TTC549 (cell line): ENCODE results near the gene SIRT6.
"Not testable (repeated sequence)": the region's sequence is repeated elsewhere in the genome, so short reads cannot be mapped to it uniquely, and the experiment has no call there.

Source experiments
- FAIRE-seq: peaks from 2 replicates; lab custom pipeline; 2012; peaks lifted over from hg19 to GRCh38; lab: Jason Lieb, UNC

The SIRT6 gene

DNA sequence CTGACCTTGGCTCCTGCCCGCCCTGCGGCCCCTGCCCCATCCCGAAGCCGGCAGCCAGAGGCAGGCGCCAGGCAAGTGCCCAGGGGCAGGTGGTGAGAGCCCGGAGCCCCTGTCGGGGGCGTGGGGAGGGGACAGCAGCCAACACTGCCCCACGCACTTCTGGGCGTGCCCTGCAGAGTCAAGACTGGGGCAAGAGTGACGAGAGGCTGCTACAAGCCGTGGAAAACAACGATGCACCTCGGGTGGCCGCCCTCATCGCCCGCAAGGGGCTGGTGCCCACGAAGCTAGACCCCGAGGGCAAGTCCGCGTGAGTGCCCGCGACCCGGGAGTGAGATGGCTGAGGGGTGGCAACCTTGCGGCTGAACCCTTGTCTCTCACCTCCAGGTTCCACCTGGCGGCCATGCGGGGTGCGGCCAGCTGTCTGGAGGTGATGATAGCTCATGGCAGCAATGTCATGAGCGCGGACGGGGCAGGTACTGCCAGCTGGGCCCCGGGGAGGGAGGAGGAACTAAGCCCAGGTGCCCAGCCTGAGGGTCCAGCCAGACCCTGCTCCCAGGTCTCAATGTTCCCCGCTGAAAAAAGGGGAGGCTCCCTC lies 17.4 kb upstream of the SIRT6 start:
- no peak for FAIRE-seq

DNA sequence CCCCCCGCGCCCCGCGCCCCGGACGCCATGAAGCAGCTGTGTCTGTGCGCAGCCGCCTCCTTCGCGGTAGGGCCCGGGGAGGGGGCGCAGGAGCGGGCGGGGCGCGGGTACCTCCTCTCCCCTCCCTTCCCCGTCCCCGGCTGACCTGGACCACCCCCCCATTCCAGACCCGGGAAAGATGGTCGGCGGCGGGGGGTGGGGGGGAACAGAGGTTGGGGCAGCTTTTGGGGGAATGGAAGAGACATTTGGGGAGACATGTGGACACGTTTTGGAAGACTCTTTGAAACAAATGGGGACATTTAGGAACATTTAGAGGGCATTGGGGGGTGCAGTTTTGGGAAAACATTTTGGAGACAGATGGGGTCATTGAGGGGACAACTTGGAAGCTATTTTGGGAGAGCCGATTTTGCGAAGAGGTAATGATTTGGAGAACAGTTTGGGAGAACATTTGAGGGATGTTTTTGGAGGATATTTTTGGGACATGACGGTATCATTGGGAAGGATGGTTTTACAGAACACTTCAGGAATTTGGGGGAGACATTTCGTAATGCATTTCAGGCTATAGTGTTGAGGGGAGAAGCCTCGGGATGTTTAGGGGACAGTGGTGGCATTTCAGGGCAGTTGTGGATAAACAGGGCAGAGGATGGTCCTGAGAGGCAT lies 16.2 kb upstream of the SIRT6 start:
- FAIRE-seq = no peak

DNA sequence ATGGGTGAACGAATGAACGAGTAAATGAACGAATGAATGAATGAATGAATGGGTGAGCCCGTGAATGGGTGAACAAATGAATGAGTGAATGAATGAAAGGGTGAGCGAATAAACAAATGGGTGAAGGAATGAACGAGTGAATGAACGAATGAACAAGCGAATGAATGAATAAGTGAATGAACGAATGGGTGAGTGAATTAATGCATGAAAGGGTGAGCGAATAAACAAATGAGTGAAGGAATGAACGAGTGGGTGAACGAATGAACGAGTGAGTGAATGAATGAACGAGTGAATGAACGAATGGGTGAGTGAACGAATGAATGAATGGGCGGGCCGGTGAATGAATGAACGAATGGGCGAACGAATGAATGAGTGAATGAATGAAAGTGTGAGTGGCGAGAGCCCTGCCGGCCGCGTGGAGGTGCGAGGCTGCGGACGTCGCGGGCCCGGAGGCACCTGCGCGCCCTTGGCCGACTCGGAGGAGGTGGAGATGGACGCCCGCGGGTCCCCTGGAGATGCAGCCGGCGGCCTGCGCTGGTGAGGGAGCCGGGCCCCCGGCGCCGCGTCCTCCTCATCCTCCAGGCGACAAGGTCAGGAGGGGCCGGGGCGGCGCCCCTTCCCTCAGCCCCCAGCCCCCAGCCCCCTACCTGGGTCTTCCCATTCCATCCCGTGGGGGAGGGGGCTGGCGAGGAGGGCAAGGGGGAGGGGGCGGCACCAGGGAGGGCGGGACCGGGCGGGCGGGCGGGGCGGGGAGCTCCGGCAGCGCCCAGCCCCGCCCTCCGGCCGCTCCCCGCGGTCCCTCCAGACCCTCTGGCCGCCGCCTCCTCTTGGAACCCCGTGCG lies 15.5 kb upstream of the SIRT6 start:
- no peak for FAIRE-seq

DNA sequence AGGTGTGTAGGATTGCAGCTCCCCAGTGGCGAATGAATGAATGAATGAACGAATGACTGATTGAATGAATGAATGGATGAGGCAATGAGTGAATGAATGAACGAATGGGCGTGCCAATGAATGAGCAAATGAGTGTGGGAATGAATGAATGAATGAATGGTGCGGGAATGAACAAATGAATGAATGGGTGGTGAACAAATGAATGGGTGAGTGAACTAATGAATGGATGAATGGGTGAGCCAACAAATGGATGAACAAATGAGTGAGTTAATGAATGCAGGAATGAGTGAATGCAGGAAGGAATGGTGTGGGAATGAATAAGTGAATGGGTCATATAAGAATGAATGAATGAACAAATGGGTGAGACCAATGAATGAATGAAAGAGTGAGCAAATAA lies 14.9 kb upstream of the SIRT6 start:
- FAIRE-seq = no peak

DNA sequence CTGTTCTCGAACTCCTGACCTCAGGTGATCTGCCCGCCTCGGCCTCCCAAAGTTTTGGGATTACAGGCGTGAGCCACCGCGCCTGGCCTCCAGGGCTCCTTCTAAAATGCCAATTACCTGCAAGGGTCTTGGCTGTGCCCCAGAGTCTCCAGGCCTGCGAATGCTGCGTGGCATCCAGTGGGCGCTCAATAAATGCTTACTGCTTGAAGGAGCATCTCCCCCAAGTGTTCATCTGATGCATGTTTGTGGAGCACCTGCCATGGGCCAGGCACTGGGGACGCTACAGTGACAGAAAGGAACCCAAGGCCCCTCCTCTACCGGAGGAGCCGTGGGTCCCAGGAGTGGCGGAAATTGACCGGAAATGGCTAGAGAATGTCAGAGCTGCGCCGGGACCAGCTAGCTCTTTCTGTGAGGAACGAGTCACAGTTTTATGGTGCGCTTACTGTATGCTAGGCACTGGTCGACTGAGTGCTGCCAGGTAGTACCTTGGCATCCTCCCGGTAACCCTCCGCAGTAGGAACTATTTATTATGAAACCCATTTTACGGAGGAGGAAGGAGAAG lies 14.3 kb upstream of the SIRT6 start:
- no peak for FAIRE-seq

DNA sequence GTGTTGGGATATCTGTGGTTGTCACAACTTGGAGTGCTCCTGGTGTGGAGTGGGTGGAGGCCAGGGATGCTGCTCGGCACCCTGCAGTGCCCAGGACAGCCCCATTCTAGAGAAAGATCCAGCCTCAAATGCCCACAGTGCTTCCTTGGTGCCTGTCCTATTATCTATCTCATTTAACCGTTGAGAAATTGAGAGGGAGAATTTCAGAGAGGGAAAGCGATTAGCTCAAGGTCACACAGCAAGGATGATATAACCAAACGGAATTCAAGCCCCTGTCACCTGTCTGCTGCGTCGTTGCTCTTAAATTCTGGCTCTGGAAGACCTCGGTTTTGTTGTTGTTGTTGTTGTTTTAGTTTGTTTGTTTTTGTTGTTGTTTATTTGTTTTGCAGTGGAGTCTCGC lies 13.6 kb upstream of the SIRT6 start:
- no peak for FAIRE-seq

DNA sequence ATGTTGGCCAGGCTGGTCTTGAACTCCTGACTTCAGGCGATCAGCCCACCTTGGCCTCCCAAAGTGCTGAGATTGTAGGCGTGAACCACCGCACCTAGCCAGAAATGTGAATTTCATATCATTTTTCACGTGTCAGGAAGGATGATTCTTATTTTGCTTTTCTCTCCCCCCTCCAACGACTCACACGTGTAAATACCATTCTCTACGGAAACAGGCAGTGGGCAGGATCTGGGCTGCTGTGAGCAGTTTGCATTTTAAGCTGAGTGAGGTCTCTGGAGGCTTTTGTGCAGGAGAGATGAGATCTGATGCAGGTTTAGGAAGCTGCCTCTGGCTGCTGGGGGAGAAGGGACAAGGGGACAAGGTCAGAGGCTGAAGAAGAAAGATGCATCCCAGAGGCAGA lies 12.0 kb upstream of the SIRT6 start:
- no peak for FAIRE-seq

DNA sequence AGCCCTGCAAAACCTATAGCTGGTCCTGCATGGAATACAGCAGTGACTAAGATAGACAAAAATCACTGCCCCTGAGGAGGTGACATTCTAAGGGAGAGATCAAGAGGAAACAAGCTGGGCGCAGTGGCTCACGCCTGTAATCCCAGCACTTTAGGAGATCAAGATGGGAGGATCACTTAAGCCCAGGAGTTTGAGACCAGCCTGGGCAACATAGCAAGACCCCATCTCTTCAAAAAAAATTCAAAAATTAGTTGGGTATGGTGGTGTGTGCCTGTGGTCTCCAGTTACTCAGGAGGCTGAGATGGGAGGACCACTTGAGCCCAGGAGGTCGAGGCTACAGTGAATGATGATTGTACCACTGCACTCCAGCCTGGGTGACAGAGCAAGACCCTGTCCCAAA lies 10.2 kb upstream of the SIRT6 start:
- not testable (repeated sequence) for FAIRE-seq

DNA sequence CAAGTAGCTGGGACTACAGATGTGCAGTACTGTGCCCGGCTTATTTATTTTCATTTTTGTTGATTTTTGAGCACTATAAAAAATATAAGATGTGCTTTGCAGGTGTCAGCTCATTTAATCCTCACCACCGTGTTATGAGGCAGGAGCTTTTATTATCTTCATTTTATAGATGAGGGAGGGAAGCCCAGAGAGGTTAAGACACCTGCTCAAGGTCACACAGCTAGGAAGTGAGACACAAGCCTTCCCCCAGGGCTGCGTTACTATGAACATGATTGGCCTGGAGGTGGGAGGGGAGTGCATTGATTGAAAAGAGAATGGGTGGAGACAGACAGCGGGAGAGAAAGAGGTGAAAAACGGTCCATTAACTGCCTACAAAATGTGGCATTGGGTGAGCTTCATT lies 7.3 kb upstream of the SIRT6 start:
- FAIRE-seq = no peak

DNA sequence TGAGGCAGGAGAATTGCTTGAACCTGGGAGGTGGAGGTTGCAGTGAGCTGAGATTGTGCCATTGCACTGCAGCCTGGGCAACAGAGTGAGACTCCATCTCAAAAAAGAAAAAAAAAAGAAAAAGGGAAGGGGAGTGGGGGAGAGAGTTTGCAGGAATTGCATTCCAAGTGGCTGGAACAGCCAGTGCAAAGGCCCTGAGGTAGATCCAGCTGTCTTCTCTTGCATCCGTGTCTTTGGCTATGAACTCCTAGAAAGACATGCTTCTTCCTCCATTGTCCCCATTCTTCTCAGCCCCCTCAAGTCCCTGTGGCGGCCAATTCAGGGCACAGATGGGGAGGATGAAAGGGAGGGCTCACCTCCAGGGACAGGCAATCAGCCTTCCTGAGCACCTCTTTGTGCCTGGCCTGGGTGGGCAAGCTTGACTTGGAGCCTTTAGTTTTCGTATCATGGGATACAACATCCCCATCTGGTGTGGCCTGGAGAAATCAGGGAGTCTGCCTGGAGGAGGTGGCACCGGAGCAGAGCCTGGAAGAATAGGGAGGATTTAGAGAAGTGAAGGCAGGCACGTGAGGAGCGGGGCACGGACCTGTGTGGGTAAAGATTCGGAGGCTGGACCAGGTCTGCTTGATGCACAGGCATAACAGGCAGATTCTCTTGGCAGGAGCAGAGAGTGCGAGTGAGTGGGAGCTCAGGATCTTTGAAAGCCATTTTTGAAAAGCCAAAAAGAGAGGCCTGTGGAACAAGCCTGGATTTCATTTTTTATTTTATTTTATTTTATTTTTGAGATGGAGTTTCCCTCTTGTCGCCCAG lies 5.2 kb upstream of the SIRT6 start:
- FAIRE-seq = no peak

DNA sequence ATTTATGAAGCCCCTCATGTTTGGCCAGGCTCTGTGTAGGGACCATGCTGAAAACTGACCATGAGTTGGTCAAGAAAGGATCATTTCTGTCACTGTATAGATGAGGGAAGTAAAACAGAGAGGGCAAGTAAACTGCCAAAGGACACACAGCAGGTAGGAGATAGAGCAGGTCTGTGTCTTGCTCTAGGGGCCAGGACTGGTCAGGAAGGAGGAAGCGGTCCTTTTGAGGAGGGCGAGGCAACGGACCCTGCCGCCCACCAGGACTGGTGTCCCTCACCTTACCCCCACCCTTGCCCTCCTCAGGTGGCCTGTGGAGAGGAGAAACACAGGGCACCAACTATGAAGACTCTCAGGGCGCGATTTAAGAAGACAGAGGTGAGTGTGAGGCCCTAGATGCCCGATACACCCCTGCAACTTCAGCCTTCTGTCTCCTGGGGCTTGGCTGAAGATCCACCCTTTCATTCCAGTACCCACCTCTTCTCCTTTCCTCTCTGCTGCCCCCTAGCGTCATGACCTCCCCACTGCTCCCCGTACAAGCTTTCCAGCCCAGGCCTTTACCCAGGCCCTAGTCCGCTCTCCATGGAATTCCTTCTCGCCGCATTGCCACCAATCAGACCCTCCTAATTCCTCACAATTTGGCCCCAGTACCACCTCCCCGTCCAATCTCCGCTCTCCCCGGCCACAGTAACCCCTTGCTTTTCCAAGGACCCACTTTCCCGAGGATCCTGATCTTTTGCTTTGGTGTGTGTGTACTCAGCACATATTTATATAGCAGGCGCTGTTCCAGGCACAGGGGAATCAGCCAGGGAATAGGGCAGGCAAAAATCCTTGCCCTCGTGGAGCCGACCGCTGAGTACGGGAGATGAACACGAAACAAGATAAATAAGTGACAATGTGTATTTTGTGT lies 4.0 kb upstream of the SIRT6 start:
- no peak for FAIRE-seq

DNA sequence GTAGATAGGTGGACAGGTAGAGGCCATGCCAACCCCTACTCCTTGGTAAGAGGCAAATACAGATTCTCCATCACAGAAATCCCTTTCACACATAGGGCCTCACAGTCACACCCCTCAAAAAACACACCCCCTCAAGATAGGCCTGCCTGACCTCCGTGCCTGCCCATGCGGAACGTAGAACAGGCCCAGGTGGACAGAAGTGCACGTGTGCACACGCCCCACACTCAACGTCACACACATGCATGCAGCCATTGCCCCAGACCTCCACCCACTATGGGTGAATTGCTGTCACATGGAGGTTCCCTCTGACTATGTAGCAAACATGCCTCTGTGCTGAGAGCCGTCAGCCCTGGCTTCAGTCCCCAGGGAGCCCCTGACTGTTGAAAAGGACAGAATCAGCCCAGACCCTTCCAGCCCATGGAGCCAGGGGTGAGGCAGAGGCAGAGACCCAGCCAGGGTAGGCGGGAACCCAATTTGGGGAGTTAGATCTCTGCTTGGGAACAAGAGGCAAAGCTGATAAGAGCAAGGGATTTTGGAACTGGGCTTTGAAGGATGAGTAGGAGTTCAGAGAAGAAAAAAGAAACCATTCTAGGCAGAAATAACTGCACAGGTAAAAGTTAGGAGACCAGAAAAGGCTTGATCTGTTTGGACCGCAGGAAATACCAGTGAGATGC lies 3.2 kb upstream of the SIRT6 start:
- FAIRE-seq = no peak

DNA sequence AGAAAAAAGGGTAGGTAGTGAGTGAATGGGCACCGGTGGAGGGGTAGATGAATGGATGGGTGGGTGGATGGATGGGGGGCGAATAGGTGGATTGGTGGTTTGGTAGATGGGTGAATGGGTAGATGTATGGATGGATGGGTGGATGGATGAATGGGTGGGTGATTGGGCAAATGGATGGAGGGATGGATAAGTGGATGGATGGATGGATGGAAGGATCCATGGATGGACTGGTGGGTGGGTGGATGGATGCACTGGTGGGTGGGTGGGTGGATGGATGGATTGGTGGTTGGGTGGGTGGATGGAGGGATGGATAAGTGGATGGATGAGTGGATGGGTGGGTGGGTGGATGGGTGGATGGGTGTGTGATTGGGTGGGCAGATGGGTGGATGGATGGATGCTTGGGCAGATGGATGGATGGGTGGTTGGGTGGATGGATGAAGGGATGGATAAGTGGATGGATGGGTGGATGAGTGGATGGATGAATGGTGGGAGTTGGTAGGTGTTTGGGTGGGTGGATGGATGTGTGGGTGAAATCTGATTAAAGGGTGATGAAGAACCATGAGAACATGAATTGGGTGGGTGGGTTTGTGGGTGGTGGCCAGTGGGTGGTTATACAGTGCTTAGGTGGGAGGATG lies 2.5 kb upstream of the SIRT6 start:
- no peak for FAIRE-seq

DNA sequence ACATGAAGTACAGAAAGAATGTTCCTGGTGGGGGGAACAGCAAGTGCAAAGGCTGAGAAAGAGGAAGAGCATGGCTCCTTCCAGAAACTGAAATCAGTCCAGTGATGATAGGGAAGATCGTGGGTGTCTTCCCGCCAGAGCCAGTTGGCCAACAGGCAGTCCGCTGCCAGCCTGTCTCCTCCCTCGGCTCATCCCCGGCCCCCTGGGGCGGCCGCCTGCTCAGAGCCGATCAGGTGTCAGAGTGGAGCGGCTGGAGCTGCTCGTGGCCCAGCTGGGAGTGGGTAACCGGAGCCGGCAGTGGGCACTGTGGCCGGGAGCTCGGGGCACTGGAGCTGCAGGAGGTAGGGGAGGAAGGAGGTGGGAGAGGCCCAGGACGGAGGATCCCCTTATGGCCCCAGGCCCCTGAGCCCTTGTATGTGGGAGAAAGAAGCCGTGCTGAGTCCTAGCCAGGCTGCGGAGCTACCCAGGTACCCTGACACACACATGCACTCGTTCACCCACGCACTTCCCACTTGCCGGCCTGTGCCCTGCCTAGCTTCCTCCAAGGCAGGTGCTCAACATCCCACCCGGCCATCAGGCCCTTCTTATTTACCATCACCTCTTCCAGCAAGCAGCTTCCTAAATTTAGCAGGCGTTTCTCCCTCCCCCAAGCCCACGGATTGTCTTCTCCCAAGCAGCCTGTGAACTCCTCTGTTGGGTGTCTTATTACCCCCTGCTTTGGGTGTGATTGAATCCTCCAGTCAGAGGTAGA lies 1.8 kb upstream of the SIRT6 start:
- FAIRE-seq = no peak

DNA sequence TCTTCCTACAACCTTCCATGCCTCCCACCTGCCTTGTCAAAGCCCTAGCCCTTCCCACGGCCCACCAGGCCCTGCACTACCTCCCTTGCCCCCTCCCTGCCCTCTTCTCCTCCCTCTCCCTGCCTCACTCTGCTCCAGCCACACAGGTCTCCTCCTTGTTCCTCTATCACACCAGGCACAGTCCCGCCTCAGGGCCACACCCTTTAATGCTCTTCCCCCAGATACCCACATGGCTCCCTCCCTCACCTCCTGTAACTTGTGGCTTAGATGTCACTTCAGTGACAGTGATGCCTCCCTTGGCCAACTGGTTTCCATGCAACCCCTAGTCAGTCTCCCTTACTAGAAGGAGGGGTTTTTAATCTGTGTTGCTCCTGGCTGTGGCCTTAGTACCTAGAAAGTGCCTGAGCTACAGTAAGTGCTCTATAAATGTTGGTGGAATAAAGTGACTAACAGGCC lies 1.3 kb downstream of the SIRT6 start:
- no peak for FAIRE-seq

DNA sequence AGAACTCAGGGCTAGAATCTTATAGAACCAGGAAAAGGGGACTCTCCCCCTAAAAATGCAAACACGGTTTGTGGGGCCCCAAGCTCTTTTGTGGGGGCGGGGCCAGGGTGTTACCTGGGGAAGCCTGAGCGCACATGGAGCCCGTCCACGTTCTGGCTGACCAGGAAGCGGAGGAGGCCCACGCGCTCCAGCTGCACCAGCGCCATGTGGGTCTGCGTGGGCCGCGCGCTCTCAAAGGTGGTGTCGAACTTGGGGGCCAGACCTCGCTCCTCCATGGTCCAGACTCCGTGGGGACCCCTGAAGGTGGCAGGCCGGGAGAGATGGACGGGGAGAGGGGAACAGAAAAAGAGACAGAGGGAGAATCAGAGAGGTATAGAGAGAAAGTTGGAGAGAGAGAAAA lies 3.4 kb downstream of the SIRT6 start:
- FAIRE-seq = no peak

DNA sequence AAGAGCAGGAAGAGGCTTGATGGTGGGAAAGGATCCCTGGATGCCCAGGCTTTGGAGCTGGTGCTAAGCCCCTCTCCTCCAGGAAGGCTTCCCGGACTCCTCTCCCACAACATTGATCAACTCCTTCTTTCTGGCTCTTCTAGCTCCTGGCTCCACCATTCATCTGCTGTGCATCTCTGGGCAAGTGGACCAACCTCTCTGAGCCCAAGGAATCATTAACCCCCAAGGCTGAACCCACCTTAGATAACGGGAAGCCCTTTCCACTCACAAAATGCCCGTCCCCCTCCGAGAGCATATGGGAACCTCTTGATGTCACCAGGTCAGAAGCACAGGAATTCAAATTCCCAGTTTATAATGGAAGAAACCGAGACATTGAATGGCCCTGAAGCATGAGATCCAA lies 5.2 kb downstream of the SIRT6 start:
- FAIRE-seq = no peak

DNA sequence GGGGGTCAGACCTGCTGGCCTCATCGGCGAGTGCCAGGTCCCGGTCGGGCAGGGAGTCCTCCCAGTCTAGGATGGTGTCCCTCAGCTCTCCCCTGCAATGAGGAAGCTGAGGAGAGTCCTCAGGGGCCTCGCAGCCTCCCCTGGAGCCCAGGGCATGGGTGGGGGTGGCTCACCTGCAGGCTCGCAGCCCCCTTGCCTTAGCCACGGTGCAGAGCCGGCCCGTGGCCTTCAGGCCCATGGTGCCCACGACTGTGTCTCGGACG lies 6.8 kb downstream of the SIRT6 start:
- FAIRE-seq = no peak

DNA sequence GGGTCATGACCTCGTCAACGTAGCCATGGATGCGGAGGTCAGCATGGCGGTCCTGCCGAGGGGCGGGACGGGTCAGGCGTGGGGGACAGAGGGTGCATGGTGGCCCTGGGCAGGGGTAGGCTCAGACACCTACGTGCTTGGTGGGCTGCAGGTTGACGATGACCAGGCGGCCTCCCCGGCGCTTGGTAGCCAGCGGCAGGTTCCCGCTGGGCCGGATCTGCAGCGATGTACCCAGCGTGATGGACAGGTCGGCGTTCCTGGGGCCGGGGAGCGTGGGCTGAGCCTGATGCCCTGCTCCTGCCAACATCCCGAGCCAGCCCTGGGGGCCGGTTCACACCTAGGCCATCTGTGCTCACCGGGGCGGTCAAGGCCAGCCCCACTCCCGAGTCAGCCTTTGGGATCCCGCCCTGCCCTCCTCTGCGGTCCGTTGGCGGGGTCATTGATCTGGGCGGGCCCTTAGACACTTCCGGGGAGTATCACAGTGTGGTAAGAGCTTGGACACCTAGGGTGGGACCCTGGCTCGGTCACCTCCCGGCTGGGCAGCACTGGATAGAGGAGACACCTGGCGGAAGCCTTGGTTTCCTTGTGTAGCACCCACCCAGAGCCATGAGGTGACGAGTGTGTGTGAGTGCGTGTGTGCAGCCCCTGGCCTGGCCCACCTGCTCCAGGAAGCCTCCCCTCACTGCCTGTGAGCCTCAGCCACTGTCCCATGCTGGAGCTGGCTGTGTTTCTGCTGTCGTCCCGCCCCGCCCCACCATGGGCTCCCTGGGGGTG lies 7.3 kb downstream of the SIRT6 start:
- no peak for FAIRE-seq
